Osteocyte (in vitro differentiated cells): ENCODE measurements around the gene VPS13D. TPM values are rescaled to one million over a fixed set of nuclear protein-coding genes. Genes with fewer than 3 reads are reported as not detected.

Experiments used
- DNase-seq: peaks from one replicate; pipeline ENCODE4 v3.0.0; 2021; ENCODE audit warnings: mixed read lengths; ENCODE audit not compliant: unreplicated experiment; ENCODE audit errors: extremely low spot score
- H3K27ac Mint-ChIP-seq: one replicate; pipeline ENCODE4 v1.8.0; 2021; ENCODE audit warnings: mild to moderate bottlenecking, mixed read lengths; ENCODE audit not compliant: unreplicated experiment
- H3K27me3 Mint-ChIP-seq: one replicate; pipeline ENCODE4 v1.8.0; 2021; ENCODE audit warnings: mixed read lengths; ENCODE audit not compliant: unreplicated experiment
- H3K36me3 Mint-ChIP-seq: one replicate; pipeline ENCODE4 v1.8.0; 2021; ENCODE audit warnings: mixed read lengths; ENCODE audit not compliant: unreplicated experiment
- H3K4me1 Mint-ChIP-seq: one replicate; pipeline ENCODE4 v1.8.0; 2021; ENCODE audit warnings: mixed read lengths; ENCODE audit not compliant: unreplicated experiment
- H3K4me3 Mint-ChIP-seq: one replicate; pipeline ENCODE4 v1.8.0; 2021; ENCODE audit warnings: mild to moderate bottlenecking, moderate library complexity, mixed read lengths; ENCODE audit not compliant: unreplicated experiment
- H3K9me3 Mint-ChIP-seq: one replicate; pipeline ENCODE4 v1.8.0; 2021; ENCODE audit warnings: mixed read lengths; ENCODE audit not compliant: unreplicated experiment
- CTCF ChIP-seq: fragments of 200-600 bp; sonication (generic); IDR thresholded peaks from 2 replicates; pipeline ENCODE4 v1.5.0; 2021; ENCODE audit warnings: antibody characterized with exemption, mild to moderate bottlenecking, moderate library complexity
- total RNA-seq: library from RNA; stranded (reverse); gene quantifications from 2 replicates; pipeline ENCODE4 v1.2.1, GENCODE V29; 2021

VPS13D gene
- total RNA-seq, 1 donor from 2014 or later, result 41.1 TPM

DNA sequence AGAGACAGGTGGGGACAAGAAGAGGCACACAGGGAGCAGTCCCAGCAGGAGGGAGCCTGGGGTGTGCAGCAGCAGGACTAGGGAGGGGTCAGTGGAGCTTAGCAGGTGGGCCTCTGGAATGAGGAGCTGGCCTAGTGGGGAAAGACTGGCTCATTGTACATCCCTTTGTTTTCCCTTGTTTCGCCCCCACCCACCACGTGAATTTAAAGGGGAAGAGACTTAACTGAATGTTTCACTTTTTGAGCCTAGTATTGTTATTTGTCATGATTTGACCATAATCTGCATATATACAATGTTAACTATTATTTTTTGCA, 206.5 kb downstream of the VPS13D start:
- no peaks in the 10 kb centered on the region for H3K9me3 Mint-ChIP-seq
- no peaks in the 10 kb centered on the region for H3K27me3 Mint-ChIP-seq
- H3K4me1 Mint-ChIP-seq, result peaks cover 54% of the 10 kb centered on the region
- no peak overlapping the region for H3K27ac Mint-ChIP-seq
- no peak for TF ChIP-seq CTCF
- peaks cover 19% of the 10 kb centered on the region for H3K36me3 Mint-ChIP-seq
- H3K4me3 Mint-ChIP-seq, result no peak overlapping the region
- DNase-seq, result no peak

DNA sequence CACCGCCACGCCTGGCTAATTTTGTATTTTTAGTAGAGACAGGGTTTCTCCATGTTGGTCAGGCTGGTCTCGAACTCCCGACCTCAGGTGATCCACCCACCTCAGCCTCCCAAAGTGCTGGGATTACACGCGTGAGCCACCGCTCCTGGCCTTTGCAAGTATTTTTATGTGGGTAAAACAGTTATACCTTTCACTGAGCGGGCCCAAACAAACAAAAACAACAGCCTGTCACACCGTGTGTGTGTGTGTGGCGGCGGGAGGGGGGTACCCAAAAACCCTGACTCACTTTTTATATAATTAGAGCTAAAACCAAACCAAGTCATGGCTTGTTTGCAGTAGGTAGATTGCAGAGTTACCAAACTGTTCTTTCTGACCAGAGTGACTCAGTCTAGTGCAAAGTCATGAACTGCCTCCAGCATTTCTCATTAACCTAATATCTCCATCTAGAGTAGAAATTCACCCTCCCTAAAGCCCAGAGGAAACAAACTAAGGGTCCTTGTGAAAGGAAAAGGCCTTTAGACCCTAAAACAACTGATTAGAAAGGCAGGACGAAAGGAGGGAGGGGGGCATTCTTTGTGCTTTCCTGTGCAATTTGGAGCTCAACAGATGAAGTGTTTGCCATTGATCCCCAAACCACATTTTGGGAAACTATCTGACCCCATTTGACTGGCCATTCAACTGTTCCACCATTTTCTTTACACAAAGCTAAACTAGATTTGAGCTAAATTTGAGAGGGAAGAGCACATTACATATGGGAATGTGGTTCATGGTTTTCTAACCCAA, 207.2 kb downstream of the VPS13D start:
- H3K9me3 Mint-ChIP-seq, result no peaks in the 10 kb centered on the region
- no peaks in the 10 kb centered on the region for H3K27me3 Mint-ChIP-seq
- H3K4me3 Mint-ChIP-seq, result no peak overlapping the region
- H3K36me3 Mint-ChIP-seq, result peaks cover 23% of the 10 kb centered on the region
- TF ChIP-seq CTCF, result no peak
- peaks cover 54% of the 10 kb centered on the region for H3K4me1 Mint-ChIP-seq
- no peak overlapping the region for H3K27ac Mint-ChIP-seq
- no peak for DNase-seq

GRCh38 chr1:12437629-12438028, 207.8 kb downstream of the VPS13D start:
- DNase-seq, result no peak
- Mint-ChIP-seq H3K36me3 (peaks cover 24% of the 10 kb centered on the region), H3K4me3 (no peak overlapping the region), H3K9me3 (no peaks in the 10 kb centered on the region), H3K27me3 (no peaks in the 10 kb centered on the region), H3K27ac (no peak overlapping the region), H3K4me1 (peaks cover 54% of the 10 kb centered on the region)
- TF ChIP-seq CTCF, result no peak

DNA sequence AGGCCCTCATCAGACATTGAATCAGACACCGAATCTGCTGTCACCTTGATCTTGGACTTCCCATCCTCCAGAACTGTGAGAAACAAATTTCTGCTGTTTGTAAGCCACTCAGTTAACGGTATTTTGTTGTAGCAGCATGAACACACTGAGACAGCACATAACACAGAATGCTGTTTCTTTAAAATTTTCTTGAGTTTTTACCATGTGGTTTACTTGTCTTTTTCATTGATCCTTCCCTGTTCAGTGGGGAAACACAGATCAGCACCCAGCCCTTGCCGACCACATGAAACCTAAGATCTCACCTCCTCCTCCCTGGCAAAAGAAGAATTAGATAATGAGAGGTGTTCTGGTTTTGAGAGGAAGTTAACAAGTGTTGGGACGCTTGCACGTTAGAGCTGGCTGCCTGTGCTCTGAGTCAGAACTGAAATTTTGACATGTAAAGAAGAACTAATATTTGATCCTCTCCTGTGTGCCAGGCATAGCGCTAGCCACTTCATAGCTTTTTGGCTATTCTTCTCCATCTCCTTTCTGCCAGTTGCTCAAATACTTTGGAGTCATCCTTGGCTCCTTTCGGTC, 208.6 kb downstream of the VPS13D start:
- H3K27ac Mint-ChIP-seq, result no peak overlapping the region
- H3K27me3 Mint-ChIP-seq, result no peaks in the 10 kb centered on the region
- no peak overlapping the region for H3K4me3 Mint-ChIP-seq
- DNase-seq, result no peak
- peaks cover 32% of the 10 kb centered on the region for H3K36me3 Mint-ChIP-seq
- no peak for TF ChIP-seq CTCF
- H3K4me1 Mint-ChIP-seq, result peaks cover 47% of the 10 kb centered on the region
- H3K9me3 Mint-ChIP-seq, result peaks cover 5% of the 10 kb centered on the region

- Mint-ChIP-seq H3K36me3 (peaks cover 34% of the 10 kb centered on the region), H3K27ac (no peak overlapping the region), H3K4me1 (peaks cover 41% of the 10 kb centered on the region), H3K27me3 (no peaks in the 10 kb centered on the region), H3K4me3 (no peak overlapping the region), H3K9me3 (peaks cover 6% of the 10 kb centered on the region)
- DNase-seq, result no peak
- no peak for TF ChIP-seq CTCF
Measured at GRCh38 chr1:12439073-12439472, 209.2 kb downstream of the VPS13D start.
